Uterus (tissue), 4 donors: Measurements from ENCODE around the gene LRP10. TPM values are rescaled to one million over a fixed set of nuclear protein-coding genes. Genes with fewer than 3 reads are reported as not detected.
A peak's percentile ranks its signal among the peaks of the same experiment; 100 is the strongest.

Source experiments
- DNase-seq, 2 donors: peaks; one replicate each; pipeline ENCODE4 v3.0.0-alpha.2; 2019 to 2020
- H3K27ac ChIP-seq, 2 donors: fragments of 200-600 bp; sonication (generic); 1 replicate in 1 of 2; 2 replicates in 1 of 2; pipeline ENCODE4 v1.5.1; 2016 to 2018
- H3K27me3 ChIP-seq, 2 donors: fragments of 200-600 bp; sonication (generic); one replicate each; pipeline ENCODE4 v1.5.1; 2018 to 2019; ENCODE audit warnings: control low read depth in 1 of 2
- H3K36me3 ChIP-seq, 2 donors: fragments of 200-600 bp; sonication (generic); one replicate each; pipeline ENCODE4 v1.5.1; 2019; ENCODE audit warnings: control low read depth in 1 of 2
- H3K4me1 ChIP-seq, 2 donors: fragments of 200-600 bp; sonication (generic); one replicate each; pipeline ENCODE4 v1.5.1; 2018 to 2019; ENCODE audit warnings: control low read depth in 1 of 2
- H3K4me3 ChIP-seq, 2 donors: fragments of 200-600 bp; sonication (generic); 1 replicate in 1 of 2; 2 replicates in 1 of 2; pipeline ENCODE4 v1.5.1; 2018 to 2019; ENCODE audit warnings: mild to moderate bottlenecking in 1 of 2
- H3K9me3 ChIP-seq, 2 donors: fragments of 200-600 bp; sonication (generic); one replicate each; pipeline ENCODE4 v1.5.1; 2019; ENCODE audit warnings: control low read depth in 1 of 2
- POLR2A ChIP-seq, 2 donors: fragments of 450-650 bp; IDR thresholded peaks; one replicate each; pipeline ENCODE4 v1.6.1; 2016; ENCODE audit warnings: antibody characterized with exemption in 2 of 2, mild to moderate bottlenecking in 1 of 2, moderate library complexity in 1 of 2
- intact Hi-C: fragments of 100-400 bp; cut with DNase I; formaldehyde crosslinking; loops from one replicate; pipeline ENCODE4 v1.15.1; 2023; ENCODE audit warnings: low total_unique reads
- total RNA-seq, 4 donors: library from RNA; depleted of rRNA in 3 of 4; stranded (reverse); fragments of >200 nt in 3 of 4; gene quantifications; one replicate each; pipeline versions ENCODE4 v1.1.0 to v1.2.4, GENCODE V29; 2014 to 2023
- TF ChIP-seq, protein P1 (sequence below), 4 experiments: fragments of 200-600 bp in 2 of 4; fragments of 450-650 bp in 2 of 4; sonication (generic) in 2 of 4; IDR thresholded peaks; one replicate each; pipeline ENCODE4 v1.5.1; 2016 to 2019; ENCODE audit warnings: antibody characterized with exemption in 4 of 4, mild to moderate bottlenecking in 2 of 4, moderate library complexity in 1 of 4
- donor health status: DM: yes; HTN: yes; CAD: no.

The LRP10 gene
- total RNA-seq, 4 donors from 2014 or later: 27.4 to 140 (median 37.5) TPM

DNA sequence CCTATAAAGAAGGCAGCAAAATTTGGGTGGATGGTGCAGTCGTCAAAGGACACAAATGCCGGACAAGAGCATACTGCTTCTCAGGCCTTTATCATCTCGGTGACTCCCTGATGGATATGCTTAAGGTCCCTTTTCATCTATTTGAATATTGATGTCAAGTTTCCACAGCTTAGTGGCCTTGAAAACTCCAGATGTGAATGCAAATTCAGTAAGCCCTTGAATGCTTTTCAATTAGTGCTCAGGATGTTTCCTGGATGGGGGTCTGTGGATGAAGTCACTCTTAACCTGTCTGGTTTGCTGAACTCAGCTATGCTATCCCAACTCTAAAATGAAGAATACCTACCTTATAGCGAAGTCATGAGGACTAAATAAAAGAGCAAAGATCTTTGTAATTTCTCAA lies 22.2 kb downstream of the LRP10 start:
- Histone ChIP-seq H3K27ac (no peak overlapping the region), H3K9me3 (no peaks in the 10 kb centered on the region), H3K4me1 (no peaks in the 10 kb centered on the region), H3K27me3 (no peaks in the 10 kb centered on the region), H3K4me3 (no peak overlapping the region), H3K36me3 (no peaks in the 10 kb centered on the region)
- TF ChIP-seq POLR2A (IDR thresholded peaks at IDR 0.05): no peak
- TF ChIP-seq, protein P1, sequence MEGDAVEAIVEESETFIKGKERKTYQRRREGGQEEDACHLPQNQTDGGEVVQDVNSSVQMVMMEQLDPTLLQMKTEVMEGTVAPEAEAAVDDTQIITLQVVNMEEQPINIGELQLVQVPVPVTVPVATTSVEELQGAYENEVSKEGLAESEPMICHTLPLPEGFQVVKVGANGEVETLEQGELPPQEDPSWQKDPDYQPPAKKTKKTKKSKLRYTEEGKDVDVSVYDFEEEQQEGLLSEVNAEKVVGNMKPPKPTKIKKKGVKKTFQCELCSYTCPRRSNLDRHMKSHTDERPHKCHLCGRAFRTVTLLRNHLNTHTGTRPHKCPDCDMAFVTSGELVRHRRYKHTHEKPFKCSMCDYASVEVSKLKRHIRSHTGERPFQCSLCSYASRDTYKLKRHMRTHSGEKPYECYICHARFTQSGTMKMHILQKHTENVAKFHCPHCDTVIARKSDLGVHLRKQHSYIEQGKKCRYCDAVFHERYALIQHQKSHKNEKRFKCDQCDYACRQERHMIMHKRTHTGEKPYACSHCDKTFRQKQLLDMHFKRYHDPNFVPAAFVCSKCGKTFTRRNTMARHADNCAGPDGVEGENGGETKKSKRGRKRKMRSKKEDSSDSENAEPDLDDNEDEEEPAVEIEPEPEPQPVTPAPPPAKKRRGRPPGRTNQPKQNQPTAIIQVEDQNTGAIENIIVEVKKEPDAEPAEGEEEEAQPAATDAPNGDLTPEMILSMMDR (IDR thresholded peaks at IDR 0.05): no peak
- no peak for DNase-seq
- intact Hi-C loops: no loop called here

GRCh38 chr14:22895402-22895801 lies 23.9 kb downstream of the LRP10 start:
- TF ChIP-seq, protein P1 (IDR thresholded peaks at IDR 0.05): no peak
- no peak for TF ChIP-seq POLR2A (IDR thresholded peaks at IDR 0.05)
- no peak for DNase-seq
- intact Hi-C loops: no loop called here
- Histone ChIP-seq H3K4me3 (no peak overlapping the region), H3K36me3 (no peaks in the 10 kb centered on the region), H3K9me3 (no peaks in the 10 kb centered on the region), H3K27me3 (no peaks in the 10 kb centered on the region), H3K27ac (no peak overlapping the region), H3K4me1 (no peaks in the 10 kb centered on the region)

DNA sequence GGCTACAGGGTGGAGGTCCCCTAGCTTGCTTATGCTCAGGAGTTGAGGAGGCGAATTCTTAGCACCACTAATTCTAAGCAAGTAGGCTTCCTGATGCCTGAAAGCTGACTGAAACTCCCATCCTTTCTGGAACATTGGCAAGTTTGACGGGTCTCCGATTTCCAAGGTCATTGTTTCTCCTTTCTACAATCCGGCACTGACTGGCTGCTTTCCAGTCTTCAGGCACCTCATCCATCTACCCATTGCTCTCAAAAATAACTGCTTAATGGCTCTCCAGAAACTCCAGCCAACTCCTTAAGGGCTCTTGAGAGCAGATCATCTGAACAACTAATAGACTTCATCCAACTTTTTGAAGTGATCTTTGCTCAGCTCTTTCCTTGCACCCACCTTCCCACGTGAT lies 24.8 kb downstream of the LRP10 start:
- Histone ChIP-seq H3K9me3 (no peaks in the 10 kb centered on the region), H3K4me1 (no peaks in the 10 kb centered on the region), H3K27me3 (no peaks in the 10 kb centered on the region), H3K27ac (no peak overlapping the region), H3K4me3 (no peak overlapping the region), H3K36me3 (no peaks in the 10 kb centered on the region)
- TF ChIP-seq, protein P1 (IDR thresholded peaks at IDR 0.05): no peak
- no peak for TF ChIP-seq POLR2A (IDR thresholded peaks at IDR 0.05)
- intact Hi-C loops: no loop called here
- DNase-seq: no peak

- H3K4me1 ChIP-seq: no peaks in the 10 kb centered on the region
- intact Hi-C loops: no loop called here
- H3K27me3 ChIP-seq: no peaks in the 10 kb centered on the region
- no peaks in the 10 kb centered on the region for H3K9me3 ChIP-seq
- H3K4me3 ChIP-seq: no peak overlapping the region
- DNase-seq: no peak
- H3K27ac ChIP-seq: no peak overlapping the region
- no peaks in the 10 kb centered on the region for H3K36me3 ChIP-seq
- TF ChIP-seq POLR2A (IDR thresholded peaks at IDR 0.05): no peak
- TF ChIP-seq, protein P1 (IDR thresholded peaks at IDR 0.05): no peak
Observed at GRCh38 chr14:22896760-22897159, 25.2 kb downstream of the LRP10 start.

- DNase-seq: no peak
- peak overlapping the region in 1 of 2 donors; percentile 71 for H3K27ac ChIP-seq
- no peaks in the 10 kb centered on the region for H3K36me3 ChIP-seq
- H3K4me3 ChIP-seq: no peak overlapping the region
- H3K9me3 ChIP-seq: no peaks in the 10 kb centered on the region
- no peaks in the 10 kb centered on the region for H3K4me1 ChIP-seq
- H3K27me3 ChIP-seq: no peaks in the 10 kb centered on the region
- TF ChIP-seq POLR2A (IDR thresholded peaks at IDR 0.05): no peak
- TF ChIP-seq, protein P1 (IDR thresholded peaks at IDR 0.05): no peak
- intact Hi-C loops: no loop called here
Observed at GRCh38 chr14:22897357-22897756, 25.8 kb downstream of the LRP10 start.
